ENCODE measurements around the gene SH3TC2.

- TF ChIP-seq CTCF (IDR thresholded peaks at IDR 0.05), result no peak
- TF ChIP-seq POLR2A (IDR thresholded peaks at IDR 0.05), result no peak
Measured at GRCh38 chr5:149072376-149072775, 9.5 kb upstream of the SH3TC2 start.
